Erythroblast (primary cell): ENCODE data around the gene MYLK.

Experiments used
- GATA1 ChIP-seq: IDR thresholded peaks from 2 replicates; pipeline ENCODE4 v1.6.1; 2011; ENCODE audit warnings: low read depth, mild to moderate bottlenecking, control low read depth, low read length, moderate library complexity
- POLR2A ChIP-seq: IDR thresholded peaks from 2 replicates; pipeline ENCODE4 v1.6.1; 2011; ENCODE audit warnings: mild to moderate bottlenecking, low read length

DNA sequence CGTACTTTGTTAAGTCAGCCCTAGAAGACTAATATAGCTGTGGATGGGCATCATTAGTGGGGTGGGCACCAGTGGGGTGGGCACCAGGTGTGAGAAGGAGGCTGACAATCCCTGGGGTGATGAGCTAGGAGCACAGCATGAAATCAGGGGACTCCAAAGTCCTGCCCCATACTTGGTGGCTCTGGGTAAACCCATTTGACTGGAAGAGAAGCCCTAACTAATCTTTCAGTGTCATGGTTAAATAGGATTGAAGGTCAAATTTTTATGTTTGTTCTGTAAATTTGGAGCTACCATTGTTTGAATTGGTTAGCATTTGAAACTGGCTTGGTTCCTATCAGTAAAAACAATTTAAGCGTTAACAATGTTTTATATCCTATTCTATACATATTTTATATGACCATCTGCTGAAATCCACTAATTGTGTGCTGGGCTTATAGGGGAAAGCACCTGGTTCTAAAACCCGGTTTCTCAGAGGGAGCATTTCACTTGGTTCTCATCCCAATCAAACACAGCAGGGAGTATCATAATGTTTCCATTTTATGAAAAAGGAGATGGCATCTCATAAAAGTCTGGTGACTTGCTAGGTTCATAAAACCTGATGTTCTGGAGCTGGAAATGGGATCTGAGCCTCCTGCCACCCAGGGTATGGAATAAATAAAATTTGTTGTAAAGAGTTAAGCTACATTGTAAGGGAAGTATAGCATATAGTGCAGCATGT is 211.5 kb downstream of the MYLK start:
- no peak for TF ChIP-seq POLR2A
- TF ChIP-seq GATA1: no peak
